IMR-90 (cell line): ENCODE measurements around the gene SLC34A3. TPM values are rescaled to one million over a fixed set of nuclear protein-coding genes. Genes with fewer than 3 reads are reported as not detected.

Experiments used
- ATAC-seq: fragments of 200-7000 bp; cut with Tn5 transposase; 2 replicates; pipeline ENCODE4 v1.9.1; 2020; ENCODE audit warnings: low read depth, mild to moderate bottlenecking, moderate library complexity
- BruUV-seq: library from RNA; stranded (reverse); fragments of 400-500 nt; replicated peaks from 2 replicates; lab custom pipeline; 2021; lab: Mats Ljungman, UMichigan
- CTCF ChIA-PET: fragments of 300-600 bp; formaldehyde crosslinking; extraction: SDS; loops from one replicate; lab custom pipeline; 2021; ENCODE audit warnings: antibody characterized with exemption; lab: Yijun Ruan, JAX
- POLR2A ChIA-PET: fragments of 300-600 bp; sonication (Branson Sonifier 250); formaldehyde crosslinking; loops from one replicate; lab custom pipeline; 2022; ENCODE audit warnings: antibody characterized with exemption; ENCODE audit not compliant: unreplicated experiment; lab: Charles Lee
- DNase-seq: peaks from one replicate; pipeline ENCODE4 v3.0.0; 2013
- H2AFZ ChIP-seq: replicated peaks from 2 replicates; pipeline ENCODE3; 2013; ENCODE audit warnings: low read length, mild to moderate bottlenecking; ENCODE audit not compliant: poor library complexity
- H2AK5ac ChIP-seq: 2 replicates; pipeline ENCODE4 v1.6.1; 2013; ENCODE audit warnings: low read depth, low read length, inconsistent platforms
- H2AK9ac ChIP-seq: replicated peaks from 2 replicates; pipeline ENCODE3; 2013; ENCODE audit warnings: mild to moderate bottlenecking, low read depth, low read length, moderate library complexity; ENCODE audit not compliant: poor library complexity
- H2BK120ac ChIP-seq: 2 replicates; pipeline ENCODE4 v1.6.1; 2013; ENCODE audit warnings: low read depth, low read length, inconsistent platforms
- H2BK15ac ChIP-seq: 3 replicates; pipeline ENCODE4 v1.6.1; 2013; ENCODE audit warnings: low read depth, low read length, inconsistent platforms
- H2BK20ac ChIP-seq: 2 replicates; pipeline ENCODE4 v1.6.1; 2013; ENCODE audit warnings: low read depth, mild to moderate bottlenecking, inconsistent platforms, low read length, moderate library complexity
- H2BK5ac ChIP-seq: 2 replicates; pipeline ENCODE4 v1.6.1; 2013; ENCODE audit warnings: mild to moderate bottlenecking, low read depth, low read length, inconsistent platforms; ENCODE audit not compliant: poor library complexity, severe bottlenecking
- H3K14ac ChIP-seq: replicated peaks from 2 replicates; pipeline ENCODE4 v1.6.1; 2013; ENCODE audit warnings: low read depth, low read length, inconsistent platforms
- H3K18ac ChIP-seq: 2 replicates; pipeline ENCODE4 v1.6.1; 2013; ENCODE audit warnings: low read depth, low read length, control low read depth
- H3K23ac ChIP-seq: 2 replicates; pipeline ENCODE4 v1.6.1; 2013; ENCODE audit warnings: low read depth, low read length, inconsistent platforms
- H3K27ac ChIP-seq: 2 replicates; pipeline ENCODE4 v1.5.1; 2013; ENCODE audit warnings: mild to moderate bottlenecking, control low read depth, low read length; ENCODE audit not compliant: insufficient read depth
- H3K27me3 ChIP-seq: 2 replicates; pipeline ENCODE4 v1.6.1; 2013; ENCODE audit warnings: low read length; ENCODE audit not compliant: control insufficient read depth, insufficient read depth
- H3K36me3 ChIP-seq: 2 replicates; pipeline ENCODE4 v1.6.1; 2013; ENCODE audit warnings: low read length, mixed read lengths; ENCODE audit not compliant: control insufficient read depth, insufficient read depth
- H3K4ac ChIP-seq: 2 replicates; pipeline ENCODE4 v1.6.1; 2013; ENCODE audit warnings: low read depth, low read length, inconsistent platforms
- H3K4me1 ChIP-seq: 2 replicates; pipeline ENCODE4 v1.6.1; 2013; ENCODE audit warnings: low read length, mixed read lengths; ENCODE audit not compliant: control insufficient read depth, insufficient read depth
- H3K4me2 ChIP-seq: 2 replicates; pipeline ENCODE4 v1.6.1; 2013; ENCODE audit warnings: low read depth, mild to moderate bottlenecking, control low read depth, low read length, moderate library complexity
- H3K4me3 ChIP-seq: 2 replicates; pipeline ENCODE4 v1.5.1; 2013; ENCODE audit warnings: low read depth, mild to moderate bottlenecking, control low read depth, low read length, moderate library complexity; ENCODE audit not compliant: insufficient read depth
- H3K56ac ChIP-seq: 2 replicates; pipeline ENCODE4 v1.6.1; 2013; ENCODE audit warnings: low read length, inconsistent platforms; ENCODE audit not compliant: insufficient read depth; ENCODE audit errors: extremely low read depth
- H3K79me1 ChIP-seq, 2 experiments: 2 replicates each; pipeline ENCODE4 v1.6.1; 2013; ENCODE audit warnings: low read length in 2 of 2, inconsistent platforms in 1 of 2, low read depth in 1 of 2
- H3K9ac ChIP-seq: 2 replicates; pipeline ENCODE4 v1.6.1; 2013; ENCODE audit warnings: low read depth, low read length, control low read depth
- H3K9me1 ChIP-seq: 2 replicates; pipeline ENCODE4 v1.6.1; 2013; ENCODE audit warnings: low read length, inconsistent platforms; ENCODE audit not compliant: insufficient read depth
- H3K9me3 ChIP-seq: 2 replicates; pipeline ENCODE4 v1.6.1; 2013; ENCODE audit warnings: low read length; ENCODE audit not compliant: control insufficient read depth, insufficient read depth
- H4K20me1 ChIP-seq: 2 replicates; pipeline ENCODE4 v1.6.1; 2013; ENCODE audit warnings: low read length, inconsistent platforms; ENCODE audit not compliant: insufficient read depth
- H4K5ac ChIP-seq: 2 replicates; pipeline ENCODE4 v1.6.1; 2013; ENCODE audit warnings: mild to moderate bottlenecking, low read depth, low read length, control low read depth
- H4K8ac ChIP-seq, 2 experiments: 2 replicates each; pipeline ENCODE4 v1.6.1; 2013; ENCODE audit warnings: low read depth in 2 of 2, low read length in 2 of 2, control low read depth in 1 of 2, inconsistent platforms in 1 of 2
- H4K91ac ChIP-seq: 2 replicates; pipeline ENCODE4 v1.6.1; 2013; ENCODE audit warnings: low read depth, low read length, inconsistent platforms; ENCODE audit not compliant: insufficient read depth
- BHLHE40 ChIP-seq: fragments of 150-350 bp; IDR thresholded peaks from 2 replicates; pipeline ENCODE4 v1.6.1; 2016; ENCODE audit warnings: mild to moderate bottlenecking, low read depth, low read length
- CEBPB ChIP-seq: IDR thresholded peaks from 2 replicates; pipeline ENCODE4 v1.6.1; 2012; ENCODE audit warnings: low read depth, low read length, improper control_type of control experiment
- CHD1 ChIP-seq: IDR thresholded peaks from 2 replicates; pipeline ENCODE4 v1.6.1; 2012; ENCODE audit warnings: low read depth, low read length, improper control_type of control experiment
- FOS ChIP-seq: fragments of 150-350 bp; IDR thresholded peaks from 2 replicates; pipeline ENCODE4 v1.6.1; 2016; ENCODE audit warnings: low read depth, low read length
- MAFK ChIP-seq: IDR thresholded peaks from 2 replicates; pipeline ENCODE4 v1.6.1; 2012; ENCODE audit warnings: low read depth, low read length, improper control_type of control experiment
- MAZ ChIP-seq: IDR thresholded peaks from 2 replicates; pipeline ENCODE4 v1.6.1; 2012; ENCODE audit warnings: low read depth, mild to moderate bottlenecking, low read length, improper control_type of control experiment, moderate library complexity, borderline replicate concordance
- MXI1 ChIP-seq: IDR thresholded peaks from 2 replicates; pipeline ENCODE4 v1.6.1; 2012; ENCODE audit warnings: low read depth, mild to moderate bottlenecking, low read length, moderate library complexity, borderline replicate concordance
- NFE2L2 ChIP-seq: fragments of 150-350 bp; IDR thresholded peaks from 2 replicates; pipeline ENCODE4 v1.6.1; 2016; ENCODE audit warnings: low read depth, mild to moderate bottlenecking, low read length
- POLR2A ChIP-seq: IDR thresholded peaks from 2 replicates; pipeline ENCODE4 v1.6.1; 2012; ENCODE audit warnings: mild to moderate bottlenecking, low read depth, low read length
- RAD21 ChIP-seq: IDR thresholded peaks from 2 replicates; pipeline ENCODE4 v1.6.1; 2012; ENCODE audit warnings: low read length, improper control_type of control experiment
- RCOR1 ChIP-seq: IDR thresholded peaks from 2 replicates; pipeline ENCODE4 v1.6.1; 2012; ENCODE audit warnings: mild to moderate bottlenecking, low read length, improper control_type of control experiment; ENCODE audit not compliant: insufficient replicate concordance
- RFX5 ChIP-seq: IDR thresholded peaks from 2 replicates; pipeline ENCODE4 v1.8.0; 2012; ENCODE audit warnings: low read depth, mild to moderate bottlenecking, low read length, moderate library complexity
- SMC3 ChIP-seq: fragments of 150-350 bp; IDR thresholded peaks from 2 replicates; pipeline ENCODE4 v1.6.1; 2016; ENCODE audit warnings: low read depth, mild to moderate bottlenecking, antibody characterized with exemption, low read length, moderate library complexity
- WGBS, 2 experiments: methylation state at CpG; one replicate each; pipeline versions ENCODE4 v1.1.5 to v1.1.7; 2013; ENCODE audit warnings: missing lambda C conversion rate in 2 of 2; ENCODE audit not compliant: insufficient read length in 1 of 2; ENCODE audit errors: extremely low coverage in 2 of 2; 5-methylcytosine and 5-hydroxymethylcytosine counted together
- dilution Hi-C: fragments of 300-500 bp; cut with HindIII; formaldehyde crosslinking; loops from one replicate; pipeline ENCODE4 v1.14.3; 2018; ENCODE audit warnings: low sequenced_read_pairs; ENCODE audit not compliant: unreplicated experiment
- in situ Hi-C: fragments of 300-500 bp; cut with MboI; formaldehyde crosslinking; loops from 3 replicates; pipeline ENCODE4 v1.14.3; 2019; ENCODE audit warnings: low sequenced_read_pairs, inconsistent platforms, mixed read lengths
- intact Hi-C: fragments of 100-400 bp; cut with micrococcal nuclease; formaldehyde crosslinking; loops from 2 replicates; pipeline ENCODE4 v1.10.0; 2022
- polyA plus RNA-seq, 3 experiments: library from polyadenylated mRNA; depleted of rRNA; stranded (reverse); fragments of >200 nt; gene quantifications; 2 replicates each; pipeline ENCODE4 v1.2.3, GENCODE V29; 2012; ENCODE audit warnings: low replicate concordance in 1 of 3
- total RNA-seq: library from RNA; depleted of rRNA; stranded (reverse); fragments of >200 nt; gene quantifications from 2 replicates; pipeline ENCODE4 v1.2.3, GENCODE V29; 2012
- TF ChIP-seq, protein P1 (sequence below): fragments of 150-350 bp; IDR thresholded peaks from 2 replicates; pipeline ENCODE4 v1.6.1; 2017; ENCODE audit warnings: mild to moderate bottlenecking, antibody characterized with exemption, low read length, low read depth
- TF ChIP-seq, protein P2 (sequence below): fragments of 150-350 bp; IDR thresholded peaks from 2 replicates; pipeline ENCODE4 v1.6.1; 2016; ENCODE audit warnings: low read depth, mild to moderate bottlenecking, low read length, moderate library complexity, borderline replicate concordance

Gene SLC34A3
- total and polyA plus RNA-seq, 2 of the 4 experiments (the other 2 are of a cell fraction): not detected

DNA sequence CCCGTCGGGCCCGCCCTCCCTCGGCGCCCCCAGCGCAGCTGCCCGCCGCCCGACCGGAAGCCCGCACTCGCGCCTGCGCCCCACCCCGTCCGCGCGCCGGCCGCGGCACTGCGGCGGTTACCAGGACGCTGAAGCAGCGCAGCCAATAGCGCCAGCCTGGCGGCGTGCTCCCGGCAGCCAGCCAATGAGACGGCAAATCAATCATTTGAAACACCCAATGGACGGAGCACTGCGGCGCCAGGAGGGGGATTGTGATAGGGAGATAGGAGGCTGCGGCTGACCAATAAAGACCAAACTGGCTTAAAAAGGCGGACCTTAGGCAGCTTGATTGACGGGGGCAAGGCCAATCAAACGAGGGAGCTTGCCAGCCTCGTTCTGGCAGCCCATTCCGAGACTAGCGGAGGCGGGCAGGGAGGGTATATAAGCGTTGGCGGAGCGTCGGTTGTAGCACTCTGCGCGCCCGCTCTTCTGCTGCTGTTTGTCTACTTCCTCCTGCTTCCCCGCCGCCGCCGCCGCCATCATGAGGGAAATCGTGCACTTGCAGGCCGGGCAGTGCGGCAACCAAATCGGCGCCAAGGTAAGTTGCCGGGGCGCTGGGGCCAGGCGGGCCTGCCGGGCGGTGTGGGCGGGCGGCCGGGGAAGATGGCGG, 10.3 kb downstream of the SLC34A3 start, which contains the start of gene TUBB4B:
TSS of gene TUBB4B (plus strand) at position 447 of the 649 bp plus-strand sequence. CDS start at position 521, 74 bp downstream.
- Histone ChIP-seq H3K79me1 (peaks cover 12 to 55% of the 10 kb centered on the region in 2 experiments; a peak in 3 of 4 replicates), H3K4me3 (peak within 1 kb of the TSS; percentile 59), H3K4me2 (peak within 1 kb of the TSS; percentile 94), H4K5ac (peak within 1 kb of the TSS; percentile 10), H3K14ac (peak within 1 kb of the TSS; percentile 91), H2AFZ (peak within 1 kb of the TSS; percentile 91), H3K4ac (peak within 1 kb of the TSS; percentile 87), H2BK120ac (peak within 1 kb of the TSS; percentile 43), H4K20me1 (peaks cover 38% of the 10 kb centered on the region), H2AK5ac (peak within 1 kb of the TSS; percentile 94), H3K27ac (peak within 1 kb of the TSS; percentile 91), H2BK20ac (no peak within 1 kb of the TSS), H3K23ac (peak within 1 kb of the TSS; percentile 94), H3K4me1 (peaks cover 9% of the 10 kb centered on the region; the same call in 1 of the 2 replicates), H3K9me1 (peaks cover 4% of the 10 kb centered on the region), H2BK5ac (peak within 1 kb of the TSS; percentile 81), H3K27me3 (no peaks in the 10 kb centered on the region), H3K9ac (peak within 1 kb of the TSS; percentile 90), H3K18ac (no peak within 1 kb of the TSS; the same call in 1 of the 2 replicates), H4K91ac (peak within 1 kb of the TSS; percentile 76), H2AK9ac (peak within 1 kb of the TSS; percentile 97), H3K36me3 (peaks cover 19% of the 10 kb centered on the region), H4K8ac (peak within 1 kb of the TSS; percentile 36 to 77; a peak in 2 of 4 replicates), H3K56ac (peak within 1 kb of the TSS; percentile 77), H3K9me3 (no peaks in the 10 kb centered on the region), H2BK15ac (no peak within 1 kb of the TSS)
- intact Hi-C loops: no loop called here
- POLR2A ChIA-PET: interaction anchor here (0.5 to 0.9 kb wide), 8 partner anchors 14 to 117 kb away, joined by 3 to 5 read pairs (median 4); partner anchors contain the start of genes NELFB and RNF208
- DNase-seq (peak; percentile 100), ATAC-seq (peak; percentile 81)
- WGBS, 2 experiments: 1% methylated on average over 16 of the region's 67 CpGs; no CpG with 5 or more reads in 1 of the 2 experiments
- BruUV-seq: no TSS peak
- in situ Hi-C loops: no loop called here
- CTCF ChIA-PET: no interaction called here
- dilution Hi-C loops: no loop called here
- no peak for TF ChIP-seq BHLHE40
- peak; percentile 100 for TF ChIP-seq POLR2A
- no peak for TF ChIP-seq MAFK
- TF ChIP-seq NFE2L2: no peak
- TF ChIP-seq RAD21: no peak
- peak; percentile 71; the same call in 1 of the 2 replicates for TF ChIP-seq MXI1
- TF ChIP-seq MAZ: no peak; the same call in 1 of the 2 replicates
- peak; percentile 5; the same call in 1 of the 2 replicates for TF ChIP-seq RFX5
- TF ChIP-seq, protein P1, sequence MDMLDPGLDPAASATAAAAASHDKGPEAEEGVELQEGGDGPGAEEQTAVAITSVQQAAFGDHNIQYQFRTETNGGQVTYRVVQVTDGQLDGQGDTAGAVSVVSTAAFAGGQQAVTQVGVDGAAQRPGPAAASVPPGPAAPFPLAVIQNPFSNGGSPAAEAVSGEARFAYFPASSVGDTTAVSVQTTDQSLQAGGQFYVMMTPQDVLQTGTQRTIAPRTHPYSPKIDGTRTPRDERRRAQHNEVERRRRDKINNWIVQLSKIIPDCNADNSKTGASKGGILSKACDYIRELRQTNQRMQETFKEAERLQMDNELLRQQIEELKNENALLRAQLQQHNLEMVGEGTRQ: peak; percentile 8; the same call in 1 of the 2 replicates
- no peak for TF ChIP-seq SMC3
- peak; percentile 46; the same call in 1 of the 2 replicates for TF ChIP-seq CHD1
- TF ChIP-seq, protein P2, sequence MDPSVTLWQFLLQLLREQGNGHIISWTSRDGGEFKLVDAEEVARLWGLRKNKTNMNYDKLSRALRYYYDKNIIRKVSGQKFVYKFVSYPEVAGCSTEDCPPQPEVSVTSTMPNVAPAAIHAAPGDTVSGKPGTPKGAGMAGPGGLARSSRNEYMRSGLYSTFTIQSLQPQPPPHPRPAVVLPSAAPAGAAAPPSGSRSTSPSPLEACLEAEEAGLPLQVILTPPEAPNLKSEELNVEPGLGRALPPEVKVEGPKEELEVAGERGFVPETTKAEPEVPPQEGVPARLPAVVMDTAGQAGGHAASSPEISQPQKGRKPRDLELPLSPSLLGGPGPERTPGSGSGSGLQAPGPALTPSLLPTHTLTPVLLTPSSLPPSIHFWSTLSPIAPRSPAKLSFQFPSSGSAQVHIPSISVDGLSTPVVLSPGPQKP: no peak
- TF ChIP-seq RCOR1: no peak
- peak; percentile 93 for TF ChIP-seq FOS
- TF ChIP-seq CEBPB: no peak
